HepG2 (cell line): ENCODE data around the gene TCFL5. TPM values are rescaled to one million over a fixed set of nuclear protein-coding genes. Genes with fewer than 3 reads are reported as not detected.

Experiments
- BCL6 ChIP-seq: IDR thresholded peaks from 2 replicates; pipeline ENCODE4 v1.6.1; 2016; ENCODE audit warnings: missing genetic modification reagents, missing compliant biosample characterization
- BRD4 ChIP-seq: sonication (generic); formaldehyde crosslinking; IDR thresholded peaks from 2 replicates; pipeline ENCODE4 v1.4.0; 2020; ENCODE audit warnings: missing genetic modification reagents
- DBP ChIP-seq: sonication (generic); formaldehyde crosslinking; IDR thresholded peaks from 2 replicates; pipeline ENCODE4 v1.4.0; 2020; ENCODE audit warnings: missing genetic modification reagents; ENCODE audit errors: not compliant biosample characterization
- GLMP ChIP-seq: sonication (generic); formaldehyde crosslinking; IDR thresholded peaks from 2 replicates; pipeline ENCODE4 v1.9.0; 2021; ENCODE audit warnings: missing genetic modification reagents, mild to moderate bottlenecking, borderline replicate concordance
- KAT8 ChIP-seq: IDR thresholded peaks from 2 replicates; pipeline ENCODE4 v1.6.1; 2016; ENCODE audit warnings: missing genetic modification reagents, missing compliant biosample characterization
- NFIB ChIP-seq: sonication (generic); formaldehyde crosslinking; IDR thresholded peaks from 2 replicates; pipeline ENCODE4 v1.9.0; 2021; ENCODE audit warnings: missing genetic modification reagents, mild to moderate bottlenecking, borderline replicate concordance
- PRDM4 ChIP-seq: sonication (generic); formaldehyde crosslinking; IDR thresholded peaks from 2 replicates; pipeline ENCODE4 v1.9.0; 2021; ENCODE audit warnings: missing genetic modification reagents, borderline replicate concordance
- RBM39 ChIP-seq: fragments of 200-400 bp; formaldehyde crosslinking; IDR thresholded peaks from one replicate; pipeline ENCODE4 v1.6.1; 2018; ENCODE audit warnings: antibody characterized with exemption, mild to moderate bottlenecking, low read depth, low read length; ENCODE audit not compliant: poor library complexity, severe bottlenecking
- REL ChIP-seq: sonication (generic); formaldehyde crosslinking; conservative IDR thresholded peaks from 2 replicates; pipeline ENCODE4 v1.8.0; 2022; ENCODE audit warnings: mild to moderate bottlenecking, missing genetic modification reagents, moderate library complexity
- WIZ ChIP-seq: sonication (generic); formaldehyde crosslinking; IDR thresholded peaks from 2 replicates; pipeline ENCODE4 v1.5.1; 2020; ENCODE audit warnings: mild to moderate bottlenecking, missing genetic modification reagents
- ZC3H13 ChIP-seq: sonication (generic); formaldehyde crosslinking; IDR thresholded peaks from 2 replicates; pipeline ENCODE4 v1.8.1; 2023; ENCODE audit warnings: mild to moderate bottlenecking, missing genetic modification reagents, moderate library complexity
- ZNF138 ChIP-seq: sonication (generic); formaldehyde crosslinking; IDR thresholded peaks from 2 replicates; pipeline ENCODE4 v1.5.0; 2020; ENCODE audit warnings: mild to moderate bottlenecking, low read depth, missing genetic modification reagents
- ZNF543 ChIP-seq: sonication (generic); formaldehyde crosslinking; IDR thresholded peaks from 2 replicates; pipeline ENCODE4 v1.4.0; 2020; ENCODE audit warnings: mild to moderate bottlenecking, missing genetic modification reagents
- ZNF572 ChIP-seq: sonication (generic); formaldehyde crosslinking; IDR thresholded peaks from 2 replicates; pipeline ENCODE4 v1.5.1; 2020; ENCODE audit warnings: mild to moderate bottlenecking, missing genetic modification reagents
- polyA plus RNA-seq, 8 experiments: library from polyadenylated mRNA; depleted of rRNA in 3 of 8; stranded (reverse) in 7 of 8; unstranded in 1 of 8; fragments of >200 nt; fragmentation: Illumina TruSeq in 4 of 8; extraction: Trizol in 4 of 8; gene quantifications; 2 replicates each; pipeline versions ENCODE4 v1.2.1 to v1.2.3, GENCODE V29; 2011 to 2016; ENCODE audit warnings: low read depth in 4 of 8, missing spikeins in 1 of 8, mixed read lengths in 1 of 8; ENCODE audit not compliant: insufficient read depth in 1 of 8
- total RNA-seq, 5 experiments: library from RNA; depleted of rRNA; stranded (reverse); fragments of >200 nt; fragmentation: Illumina TruSeq; extraction: Trizol; gene quantifications; 2 replicates each; pipeline ENCODE4 v1.2.3, GENCODE V29; 2016; ENCODE audit warnings: low read depth in 1 of 5
- TF ChIP-seq, protein P1 (sequence below): sonication (generic); formaldehyde crosslinking; IDR thresholded peaks from 2 replicates; pipeline ENCODE4 v1.5.0; 2020; ENCODE audit warnings: mild to moderate bottlenecking, low read depth, missing genetic modification reagents, borderline replicate concordance
- TF ChIP-seq, protein P2 (sequence below): sonication (generic); formaldehyde crosslinking; IDR thresholded peaks from 2 replicates; pipeline ENCODE4 v1.4.0; 2020; ENCODE audit warnings: mild to moderate bottlenecking, missing genetic modification reagents
- TF ChIP-seq, protein P3 (sequence below): sonication (generic); formaldehyde crosslinking; IDR thresholded peaks from 2 replicates; pipeline ENCODE4 v1.5.0; 2020; ENCODE audit warnings: missing genetic modification reagents
- TF ChIP-seq, protein P4 (sequence below): sonication (generic); formaldehyde crosslinking; conservative IDR thresholded peaks from 2 replicates; pipeline ENCODE4 v1.4.0; 2020; ENCODE audit warnings: missing genetic modification reagents

Gene TCFL5
- total and polyA plus RNA-seq, 2 of the 13 experiments (the other 11 are each of a cell fraction or from before 2014, with no cell fraction given): 14.8 to 20.0 TPM

DNA sequence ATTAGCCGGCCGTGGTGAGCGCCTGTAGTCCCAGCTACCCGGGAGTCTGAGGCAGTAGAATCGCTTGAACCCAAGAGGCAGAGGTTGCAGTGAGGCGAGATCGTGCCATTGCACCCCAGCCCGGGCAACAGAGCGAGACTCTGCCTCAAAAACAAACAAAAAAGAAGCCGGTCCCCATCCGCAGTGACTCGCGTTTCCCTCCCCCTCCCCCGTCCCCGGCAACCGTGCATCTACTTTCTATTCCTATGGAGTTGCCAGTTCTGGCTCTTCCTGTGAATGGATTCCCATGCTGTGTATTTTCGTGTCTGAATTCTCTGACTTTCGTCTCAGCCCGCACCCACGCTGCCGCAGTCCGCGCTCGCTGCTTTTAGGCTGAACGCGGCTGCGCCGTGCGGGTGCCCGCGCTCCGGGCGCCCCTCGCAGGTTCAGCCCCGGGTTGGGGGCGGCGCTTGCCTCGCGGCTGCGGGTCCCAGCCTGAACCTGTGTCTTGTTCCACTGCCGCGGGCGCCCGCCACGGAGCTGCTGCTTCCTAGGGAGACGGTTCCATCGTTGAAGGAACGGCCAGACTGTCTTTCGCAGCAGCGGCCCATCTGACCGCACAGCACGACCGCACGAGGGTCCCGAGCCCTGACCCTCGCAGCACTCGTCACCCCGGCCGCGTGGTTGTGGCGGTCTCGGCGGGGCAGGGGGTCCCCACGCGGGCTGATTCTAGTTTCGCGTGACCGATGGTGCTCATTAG, 66.4 kb downstream of the TCFL5 start (continued):
- TF ChIP-seq PRDM4 (CRISPR knock-in tag): no peak; the same call in 1 of the 2 replicates
- TF ChIP-seq, protein P1, sequence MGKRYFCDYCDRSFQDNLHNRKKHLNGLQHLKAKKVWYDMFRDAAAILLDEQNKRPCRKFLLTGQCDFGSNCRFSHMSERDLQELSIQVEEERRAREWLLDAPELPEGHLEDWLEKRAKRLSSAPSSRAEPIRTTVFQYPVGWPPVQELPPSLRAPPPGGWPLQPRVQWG (CRISPR knock-in tag): no peak
- TF ChIP-seq BRD4 (CRISPR knock-in tag): peak; percentile 95
- TF ChIP-seq, protein P2, sequence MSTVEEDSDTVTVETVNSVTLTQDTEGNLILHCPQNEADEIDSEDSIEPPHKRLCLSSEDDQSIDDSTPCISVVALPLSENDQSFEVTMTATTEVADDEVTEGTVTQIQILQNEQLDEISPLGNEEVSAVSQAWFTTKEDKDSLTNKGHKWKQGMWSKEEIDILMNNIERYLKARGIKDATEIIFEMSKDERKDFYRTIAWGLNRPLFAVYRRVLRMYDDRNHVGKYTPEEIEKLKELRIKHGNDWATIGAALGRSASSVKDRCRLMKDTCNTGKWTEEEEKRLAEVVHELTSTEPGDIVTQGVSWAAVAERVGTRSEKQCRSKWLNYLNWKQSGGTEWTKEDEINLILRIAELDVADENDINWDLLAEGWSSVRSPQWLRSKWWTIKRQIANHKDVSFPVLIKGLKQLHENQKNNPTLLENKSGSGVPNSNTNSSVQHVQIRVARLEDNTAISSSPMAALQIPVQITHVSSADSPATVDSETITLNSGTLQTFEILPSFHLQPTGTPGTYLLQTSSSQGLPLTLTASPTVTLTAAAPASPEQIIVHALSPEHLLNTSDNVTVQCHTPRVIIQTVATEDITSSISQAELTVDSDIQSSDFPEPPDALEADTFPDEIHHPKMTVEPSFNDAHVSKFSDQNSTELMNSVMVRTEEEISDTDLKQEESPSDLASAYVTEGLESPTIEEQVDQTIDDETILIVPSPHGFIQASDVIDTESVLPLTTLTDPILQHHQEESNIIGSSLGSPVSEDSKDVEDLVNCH (CRISPR knock-in tag): no peak
- TF ChIP-seq NFIB (CRISPR knock-in tag): no peak
- TF ChIP-seq KAT8 (CRISPR knock-in tag): no peak; the same call in 1 of the 2 replicates
- TF ChIP-seq, protein P3, sequence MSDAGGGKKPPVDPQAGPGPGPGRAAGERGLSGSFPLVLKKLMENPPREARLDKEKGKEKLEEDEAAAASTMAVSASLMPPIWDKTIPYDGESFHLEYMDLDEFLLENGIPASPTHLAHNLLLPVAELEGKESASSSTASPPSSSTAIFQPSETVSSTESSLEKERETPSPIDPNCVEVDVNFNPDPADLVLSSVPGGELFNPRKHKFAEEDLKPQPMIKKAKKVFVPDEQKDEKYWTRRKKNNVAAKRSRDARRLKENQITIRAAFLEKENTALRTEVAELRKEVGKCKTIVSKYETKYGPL: peak; percentile 69; the same call in 1 of the 2 replicates
- peak; percentile 96; the same call in 1 of the 2 replicates for TF ChIP-seq ZNF572 (CRISPR knock-in tag)
- TF ChIP-seq WIZ (CRISPR knock-in tag): no peak
- peak; percentile 41 for TF ChIP-seq RBM39
- TF ChIP-seq BCL6 (CRISPR knock-in tag): no peak
- peak; percentile 87; the same call in 1 of the 2 replicates for TF ChIP-seq REL (CRISPR knock-in tag)
- TF ChIP-seq GLMP: no peak
- peak; percentile 79; the same call in 1 of the 2 replicates for TF ChIP-seq ZNF543 (CRISPR knock-in tag)
- peak; percentile 90 for TF ChIP-seq ZC3H13
- peak; percentile 88; the same call in 1 of the 2 replicates for TF ChIP-seq ZNF138 (CRISPR knock-in tag)
- TF ChIP-seq DBP (CRISPR knock-in tag): no peak
- TF ChIP-seq, protein P4, sequence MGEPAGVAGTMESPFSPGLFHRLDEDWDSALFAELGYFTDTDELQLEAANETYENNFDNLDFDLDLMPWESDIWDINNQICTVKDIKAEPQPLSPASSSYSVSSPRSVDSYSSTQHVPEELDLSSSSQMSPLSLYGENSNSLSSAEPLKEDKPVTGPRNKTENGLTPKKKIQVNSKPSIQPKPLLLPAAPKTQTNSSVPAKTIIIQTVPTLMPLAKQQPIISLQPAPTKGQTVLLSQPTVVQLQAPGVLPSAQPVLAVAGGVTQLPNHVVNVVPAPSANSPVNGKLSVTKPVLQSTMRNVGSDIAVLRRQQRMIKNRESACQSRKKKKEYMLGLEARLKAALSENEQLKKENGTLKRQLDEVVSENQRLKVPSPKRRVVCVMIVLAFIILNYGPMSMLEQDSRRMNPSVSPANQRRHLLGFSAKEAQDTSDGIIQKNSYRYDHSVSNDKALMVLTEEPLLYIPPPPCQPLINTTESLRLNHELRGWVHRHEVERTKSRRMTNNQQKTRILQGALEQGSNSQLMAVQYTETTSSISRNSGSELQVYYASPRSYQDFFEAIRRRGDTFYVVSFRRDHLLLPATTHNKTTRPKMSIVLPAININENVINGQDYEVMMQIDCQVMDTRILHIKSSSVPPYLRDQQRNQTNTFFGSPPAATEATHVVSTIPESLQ (CRISPR knock-in tag): no peak
